Adrenal gland (tissue), 12 donors: ENCODE results near the gene EPHA4. TPM values are rescaled to one million over a fixed set of nuclear protein-coding genes. Genes with fewer than 3 reads are reported as not detected.

Source experiments
- DNase-seq, 7 donors: peaks; one replicate each; pipeline ENCODE4 v3.0.0-alpha.2; 2019 to 2020
- H3K27ac ChIP-seq, 5 donors: fragments of 200-600 bp; sonication (generic) in 4 of 5; 1 replicate in 3 of 5; 2 replicates in 2 of 5; pipeline versions ENCODE4 v1.5.1 to v1.8.0; 2016 to 2020; ENCODE audit warnings: mild to moderate bottlenecking in 1 of 5
- H3K27me3 ChIP-seq: fragments of 200-600 bp; 2 replicates; pipeline ENCODE4 v1.8.0; 2021
- H3K36me3 ChIP-seq, 2 donors: fragments of 200-600 bp; replicated peaks in 1 of 2; 1 replicate in 1 of 2; 2 replicates in 1 of 2; pipeline versions ENCODE4 v1.5.1 to v1.8.0; 2018 to 2022
- H3K4me1 ChIP-seq, 2 donors: fragments of 200-600 bp; replicated peaks in 1 of 2; 1 replicate in 1 of 2; 2 replicates in 1 of 2; pipeline versions ENCODE4 v1.5.1 to v1.8.0; 2018 to 2021
- H3K4me3 ChIP-seq, 4 donors: fragments of 200-600 bp; sonication (generic) in 3 of 4; one replicate each; pipeline ENCODE4 v1.5.1; 2016 to 2018
- H3K9me3 ChIP-seq, 3 donors: fragments of 200-600 bp; sonication (generic) in 1 of 3; replicated peaks in 1 of 3; 1 replicate in 2 of 3; 2 replicates in 1 of 3; pipeline versions ENCODE4 v1.5.1 to v1.8.0; 2016 to 2021
- POLR2A ChIP-seq, 2 donors: fragments of 450-650 bp; IDR thresholded peaks; one replicate each; pipeline ENCODE4 v1.6.1; 2017; ENCODE audit warnings: antibody characterized with exemption in 2 of 2, mild to moderate bottlenecking in 2 of 2, moderate library complexity in 1 of 2
- WGBS, 4 donors: extraction: QIAGEN DNeasy Blood & Tissue Kit in 2 of 4; methylation state at CpG; one replicate each; pipeline versions ENCODE4 v1.1.5 to v1.1.7; 2013 to 2017; 5-methylcytosine and 5-hydroxymethylcytosine counted together
- intact Hi-C, 2 donors: fragments of 100-400 bp; cut with DNase I; formaldehyde crosslinking; loops; one replicate each; pipeline versions ENCODE4 v1.14.1 to v1.15.0; 2022 to 2023
- polyA plus RNA-seq, 3 donors: library from polyadenylated mRNA; stranded (reverse); fragments of 200-250 nt in 2 of 3; fragments of 350-450 nt in 1 of 3; fragmentation: Illumina TruSeq in 1 of 3; extraction: RNeasy Lipid Tissue Mini Kit (QIAGEN cat#74804) in 1 of 3; gene quantifications; one replicate each; pipeline ENCODE4 v1.2.3, GENCODE V29; 2013 to 2014
- total RNA-seq, 9 donors: library from RNA; depleted of rRNA in 4 of 9; stranded (reverse); fragments of >200 nt in 4 of 9; fragments of 120-200 nt in 1 of 9; fragmentation: NEBNext Ultra II Directional in 1 of 9; extraction: Animal tissue kit (Norgen Biotek cat#: 25700) in 1 of 9; gene quantifications; one replicate each; pipeline versions ENCODE4 v1.1.0 to v1.2.4, GENCODE V29; 2013 to 2023
- TF ChIP-seq, protein P1 (sequence below), 6 experiments: fragments of 450-650 bp in 4 of 6; fragments of 200-600 bp in 2 of 6; sonication (generic) in 1 of 6; IDR thresholded peaks; 1 replicate in 5 of 6; 2 replicates in 1 of 6; pipeline versions ENCODE4 v1.5.1 to v1.8.0; 2016 to 2021; ENCODE audit warnings: antibody characterized with exemption in 6 of 6, mild to moderate bottlenecking in 2 of 6, moderate library complexity in 1 of 6
- donor health status: healthy with polysubstance abuse.
- donor health status: Bipolar disorder and iron deficiency.
- donor health status: DM: yes; HTN: yes; CAD: no.
- donor health status: DM: no; HTN: no; CAD: no.
- donor health status: DM: no; HTN: no; CAD: no.
- donor health status: DM: yes; HTN: yes; CAD: no.

The EPHA4 gene
- total and polyA plus RNA-seq, 12 donors, result 3.0 to 72.9 (median 12.1) TPM

DNA sequence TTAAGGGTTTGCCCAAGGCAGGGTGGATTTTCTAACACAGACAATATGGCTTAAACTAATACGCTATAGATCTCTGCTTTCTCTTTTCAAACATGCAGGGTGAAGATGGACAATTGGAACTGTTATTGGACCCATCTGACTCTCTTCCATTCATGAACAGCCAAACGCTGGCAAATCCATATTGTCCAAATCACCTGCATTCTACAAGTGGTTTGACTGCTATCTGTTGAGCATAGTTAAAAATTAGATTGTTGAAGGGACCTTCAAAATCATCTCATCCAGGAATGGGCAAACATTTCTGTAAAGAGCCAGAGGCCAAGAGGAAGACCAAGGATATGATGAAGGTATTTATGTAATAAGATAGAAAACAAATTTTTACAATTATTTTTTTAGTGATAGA, 65.6 kb downstream of the EPHA4 start:
- Histone ChIP-seq H3K4me3 (no peak overlapping the region), H3K27ac (no peak overlapping the region), H3K4me1 (no peaks in the 10 kb centered on the region), H3K36me3 (no peaks in the 10 kb centered on the region), H3K27me3 (peaks cover 4% of the 10 kb centered on the region), H3K9me3 (no peaks in the 10 kb centered on the region)
- TF ChIP-seq POLR2A (IDR thresholded peaks at IDR 0.05), result no peak
- TF ChIP-seq, protein P1, sequence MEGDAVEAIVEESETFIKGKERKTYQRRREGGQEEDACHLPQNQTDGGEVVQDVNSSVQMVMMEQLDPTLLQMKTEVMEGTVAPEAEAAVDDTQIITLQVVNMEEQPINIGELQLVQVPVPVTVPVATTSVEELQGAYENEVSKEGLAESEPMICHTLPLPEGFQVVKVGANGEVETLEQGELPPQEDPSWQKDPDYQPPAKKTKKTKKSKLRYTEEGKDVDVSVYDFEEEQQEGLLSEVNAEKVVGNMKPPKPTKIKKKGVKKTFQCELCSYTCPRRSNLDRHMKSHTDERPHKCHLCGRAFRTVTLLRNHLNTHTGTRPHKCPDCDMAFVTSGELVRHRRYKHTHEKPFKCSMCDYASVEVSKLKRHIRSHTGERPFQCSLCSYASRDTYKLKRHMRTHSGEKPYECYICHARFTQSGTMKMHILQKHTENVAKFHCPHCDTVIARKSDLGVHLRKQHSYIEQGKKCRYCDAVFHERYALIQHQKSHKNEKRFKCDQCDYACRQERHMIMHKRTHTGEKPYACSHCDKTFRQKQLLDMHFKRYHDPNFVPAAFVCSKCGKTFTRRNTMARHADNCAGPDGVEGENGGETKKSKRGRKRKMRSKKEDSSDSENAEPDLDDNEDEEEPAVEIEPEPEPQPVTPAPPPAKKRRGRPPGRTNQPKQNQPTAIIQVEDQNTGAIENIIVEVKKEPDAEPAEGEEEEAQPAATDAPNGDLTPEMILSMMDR (IDR thresholded peaks at IDR 0.05), result no peak
- WGBS, 4 donors, result 90 to 99% (median 96%) methylated on average over 2 of the region's 2 CpGs
- no peak for DNase-seq
- intact Hi-C loops, result no loop called here

DNA sequence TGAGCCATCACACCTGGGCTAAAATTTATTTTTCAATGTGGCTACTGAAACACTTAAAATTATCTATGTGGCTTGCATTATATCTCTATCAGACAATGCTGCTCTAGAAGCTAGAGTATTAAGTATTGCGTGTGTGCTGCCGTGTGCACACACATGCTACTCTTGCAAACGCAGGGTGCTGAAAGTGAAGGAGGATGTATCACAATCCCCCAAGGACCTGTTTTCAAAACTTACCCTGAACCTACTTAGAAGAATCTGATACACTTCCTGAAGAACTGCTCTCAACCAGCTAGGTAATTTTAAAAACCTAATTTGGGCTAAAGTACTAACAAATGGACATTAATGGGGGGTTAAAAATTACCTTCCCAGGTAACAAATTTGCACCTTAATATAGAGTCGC, 66.5 kb downstream of the EPHA4 start:
- TF ChIP-seq, protein P1 (IDR thresholded peaks at IDR 0.05), result no peak
- no peak overlapping the region for H3K4me3 ChIP-seq
- H3K4me1 ChIP-seq, result no peaks in the 10 kb centered on the region
- no peak for DNase-seq
- intact Hi-C loops, result no loop called here
- peaks cover 4% of the 10 kb centered on the region for H3K27me3 ChIP-seq
- H3K36me3 ChIP-seq, result no peaks in the 10 kb centered on the region
- no peak overlapping the region for H3K27ac ChIP-seq
- no peaks in the 10 kb centered on the region for H3K9me3 ChIP-seq
- whole genome bisulfite sequencing, 4 donors, result 95 to 97% (median 97%) methylated on average over 4 of the region's 4 CpGs

DNA sequence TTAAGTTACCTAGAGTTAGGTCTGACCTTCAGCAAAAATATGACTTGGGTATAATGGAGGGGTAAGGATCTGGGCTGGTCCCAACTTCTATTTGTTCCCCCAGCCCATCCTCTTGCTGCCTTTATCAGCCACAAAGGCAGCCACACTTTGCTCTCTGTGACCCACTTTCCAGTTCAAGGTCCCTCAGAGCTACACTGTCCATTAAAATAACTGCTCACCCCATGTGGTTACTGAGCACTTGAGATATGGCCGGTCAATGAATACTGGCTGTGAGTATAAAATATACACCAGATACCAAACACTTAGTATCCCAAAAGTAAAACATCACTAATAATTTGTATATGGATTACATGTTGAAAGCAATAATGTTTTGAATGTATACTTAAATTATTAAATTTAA, 67.2 kb downstream of the EPHA4 start:
- no peak overlapping the region for H3K27ac ChIP-seq
- H3K27me3 ChIP-seq, result peaks cover 4% of the 10 kb centered on the region
- no peak for TF ChIP-seq POLR2A (IDR thresholded peaks at IDR 0.05)
- TF ChIP-seq, protein P1 (IDR thresholded peaks at IDR 0.05), result no peak
- no peak overlapping the region for H3K4me3 ChIP-seq
- H3K9me3 ChIP-seq, result no peaks in the 10 kb centered on the region
- no peaks in the 10 kb centered on the region for H3K36me3 ChIP-seq
- intact Hi-C loops, result no loop called here
- H3K4me1 ChIP-seq, result no peaks in the 10 kb centered on the region
- no peak for DNase-seq
- WGBS, 4 donors, result 72 to 90% (median 85%) methylated on average over 1 of the region's 1 CpG

- Histone ChIP-seq H3K4me3 (no peak overlapping the region), H3K4me1 (no peaks in the 10 kb centered on the region), H3K27me3 (peaks cover 4% of the 10 kb centered on the region), H3K9me3 (no peaks in the 10 kb centered on the region), H3K27ac (no peak overlapping the region), H3K36me3 (no peaks in the 10 kb centered on the region)
- 56 to 84% (median 71%) methylated on average over 2 of the region's 2 CpGs for WGBS, 4 donors
- no peak for TF ChIP-seq POLR2A (IDR thresholded peaks at IDR 0.05)
- TF ChIP-seq, protein P1 (IDR thresholded peaks at IDR 0.05), result no peak
- DNase-seq, result no peak
- intact Hi-C loops, result no loop called here
Measured at GRCh38 chr2:221503965-221504364, 68.1 kb downstream of the EPHA4 start.
